Immature natural killer cell (primary cell): ENCODE results near the gene IRAK3. TPM values are rescaled to one million over a fixed set of nuclear protein-coding genes. Genes with fewer than 3 reads are reported as not detected.

Experiments
- DNase-seq, 3 donors: peaks; one replicate each; pipeline ENCODE4 v3.0.0; 2022; ENCODE audit warnings: mixed read lengths in 1 of 3
- H3K27ac Mint-ChIP-seq, 6 donors: one replicate each; pipeline ENCODE4 v1.8.0; 2020; ENCODE audit warnings: mixed read lengths in 6 of 6, mild to moderate bottlenecking in 5 of 6, inconsistent platforms in 4 of 6, moderate library complexity in 3 of 6
- H3K27me3 Mint-ChIP-seq, 3 donors: one replicate each; pipeline ENCODE4 v1.8.0; 2020 to 2021; ENCODE audit warnings: low read depth in 3 of 3, mild to moderate bottlenecking in 3 of 3, mixed read lengths in 3 of 3, moderate library complexity in 3 of 3, inconsistent platforms in 1 of 3
- H3K36me3 Mint-ChIP-seq, 3 donors: one replicate each; pipeline ENCODE4 v1.8.0; 2020; ENCODE audit warnings: mixed read lengths in 3 of 3, inconsistent platforms in 2 of 3, mild to moderate bottlenecking in 2 of 3
- H3K4me1 Mint-ChIP-seq, 2 donors: one replicate each; pipeline ENCODE4 v1.8.0; 2020; ENCODE audit warnings: inconsistent platforms in 2 of 2, mild to moderate bottlenecking in 2 of 2, mixed read lengths in 2 of 2, moderate library complexity in 1 of 2
- H3K4me3 Mint-ChIP-seq, 5 donors: one replicate each; pipeline ENCODE4 v1.8.0; 2020; ENCODE audit warnings: mild to moderate bottlenecking in 5 of 5, mixed read lengths in 5 of 5, inconsistent platforms in 3 of 5, moderate library complexity in 3 of 5
- H3K9me3 Mint-ChIP-seq, 6 donors: one replicate each; pipeline ENCODE4 v1.8.0; 2020; ENCODE audit warnings: mild to moderate bottlenecking in 6 of 6, mixed read lengths in 6 of 6, inconsistent platforms in 4 of 6, moderate library complexity in 3 of 6
- polyA plus RNA-seq, 3 donors: library from polyadenylated mRNA; unstranded; fragments of 300-500 nt; fragmentation: Illumina TruSeq; gene quantifications; one replicate each; pipeline ENCODE4 v1.2.3, GENCODE V29; 2021

IRAK3 gene
- polyA plus RNA-seq: 1 to 10 TPM in 1 of 3 donors, under 1 TPM in 1, not detected in 1; 0.53 to 1.2 TPM

GRCh38 chr12:66188584-66189485 lies at the start of gene IRAK3:
Gene IRAK3, plus strand, starts transcription at chr12:66189214. Its CDS starts 86 bp downstream, at chr12:66189300.
- DNase-seq: peak; percentile 60 to 70 (median 69)
- H3K9me3 Mint-ChIP-seq: peaks cover 0 to 6% (median 2%) of the 10 kb centered on the region in 6 donors
- H3K4me3 Mint-ChIP-seq: peak within 1 kb of the TSS; percentile 67 to 81 (median 78)
- H3K27me3 Mint-ChIP-seq: peaks cover 5 to 39% (median 25%) of the 10 kb centered on the region in 3 donors
- H3K4me1 Mint-ChIP-seq: peaks cover 5 to 18% of the 10 kb centered on the region in 2 donors
- H3K36me3 Mint-ChIP-seq: peaks cover 0 to 16% (median 0%) of the 10 kb centered on the region in 3 donors
- peak within 1 kb of the TSS in 4 of 6 donors; percentile 37 to 58 (median 46) for H3K27ac Mint-ChIP-seq

DNA sequence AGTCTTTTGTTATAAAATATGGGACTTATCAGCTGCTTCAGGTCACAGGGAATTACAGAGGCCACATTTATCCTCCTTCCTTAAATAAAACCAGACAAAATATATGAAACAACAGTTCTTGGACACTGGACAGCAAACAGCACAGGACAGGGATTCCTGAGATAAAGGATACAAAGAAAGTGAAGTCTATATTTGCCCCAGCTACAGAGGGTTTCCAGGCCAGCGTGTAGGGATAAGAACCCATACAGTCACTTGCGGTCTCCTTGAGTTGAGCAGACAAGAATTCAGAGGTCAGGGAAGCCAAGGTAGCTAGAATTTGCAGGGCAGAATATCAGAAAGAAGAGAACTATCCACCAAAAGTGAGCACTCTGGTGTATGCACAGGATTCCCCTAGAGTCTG lies 49.7 kb upstream of the IRAK3 start:
- no peaks in the 10 kb centered on the region for H3K27me3 Mint-ChIP-seq
- DNase-seq: no peak
- peaks cover 7 to 25% (median 16%) of the 10 kb centered on the region in 6 donors for H3K9me3 Mint-ChIP-seq
- H3K4me3 Mint-ChIP-seq: no peak overlapping the region
- H3K4me1 Mint-ChIP-seq: peaks cover 0 to 3% of the 10 kb centered on the region in 2 donors
- peak overlapping the region in 1 of 6 donors; percentile 50 for H3K27ac Mint-ChIP-seq
- H3K36me3 Mint-ChIP-seq: peaks cover 42 to 52% (median 46%) of the 10 kb centered on the region in 3 donors

GRCh38 chr12:66140731-66141130 lies 48.3 kb upstream of the IRAK3 start:
- Mint-ChIP-seq H3K9me3 (peaks cover 7 to 25% (median 16%) of the 10 kb centered on the region in 6 donors), H3K4me3 (no peak overlapping the region), H3K27ac (no peak overlapping the region), H3K27me3 (no peaks in the 10 kb centered on the region), H3K36me3 (peaks cover 42 to 57% (median 46%) of the 10 kb centered on the region in 3 donors), H3K4me1 (peaks cover 14% of the 10 kb centered on the region in 2 donors)
- no peak for DNase-seq

DNA sequence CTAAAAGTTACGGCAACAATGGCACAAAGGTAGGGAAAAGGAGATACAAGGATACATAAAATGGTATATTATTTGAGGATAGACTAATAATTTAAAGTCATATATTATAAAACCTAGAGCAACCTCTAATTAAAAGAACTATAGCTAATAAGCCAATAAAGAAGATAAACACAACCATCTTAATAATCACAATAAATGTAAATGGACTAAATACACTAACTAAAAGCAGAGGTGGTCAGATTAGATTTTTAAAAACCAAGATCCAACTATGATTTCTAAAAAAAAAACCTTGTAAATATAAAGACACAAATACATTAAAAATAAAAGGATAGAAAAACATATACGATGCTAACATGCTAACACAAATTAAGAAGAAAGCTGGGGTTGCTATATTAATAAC lies 47.7 kb upstream of the IRAK3 start:
- H3K4me1 Mint-ChIP-seq: peaks cover 14 to 19% of the 10 kb centered on the region in 2 donors
- H3K27me3 Mint-ChIP-seq: no peaks in the 10 kb centered on the region
- H3K9me3 Mint-ChIP-seq: peaks cover 7 to 25% (median 16%) of the 10 kb centered on the region in 6 donors
- H3K36me3 Mint-ChIP-seq: peaks cover 41 to 55% (median 43%) of the 10 kb centered on the region in 3 donors
- no peak overlapping the region for H3K27ac Mint-ChIP-seq
- DNase-seq: no peak
- H3K4me3 Mint-ChIP-seq: no peak overlapping the region

GRCh38 chr12:66142826-66143225 lies 46.2 kb upstream of the IRAK3 start:
- Mint-ChIP-seq H3K4me1 (peaks cover 14 to 19% of the 10 kb centered on the region in 2 donors), H3K27ac (no peak overlapping the region), H3K36me3 (peaks cover 38 to 59% (median 39%) of the 10 kb centered on the region in 3 donors), H3K9me3 (peaks cover 7 to 25% (median 16%) of the 10 kb centered on the region in 6 donors), H3K27me3 (no peaks in the 10 kb centered on the region), H3K4me3 (no peak overlapping the region)
- DNase-seq: no peak

DNA sequence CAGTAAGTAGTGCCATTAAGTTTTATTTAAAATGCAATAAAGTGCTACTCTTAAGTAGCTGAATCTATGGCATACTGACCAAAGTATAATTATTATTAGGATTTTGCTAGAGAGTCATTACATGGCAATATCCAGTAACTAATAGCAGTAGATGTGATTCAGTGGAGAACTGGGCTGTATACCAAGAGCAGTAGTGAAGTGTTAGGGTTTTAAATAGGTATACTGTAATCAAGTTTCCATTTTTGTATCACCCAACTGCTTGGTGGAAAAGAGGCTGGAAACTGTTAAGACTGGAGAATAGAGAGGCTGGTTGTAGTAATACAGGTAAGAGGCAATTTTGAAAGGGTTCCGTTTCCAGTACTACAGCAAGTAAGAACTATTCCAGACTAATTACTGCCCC lies 45.1 kb upstream of the IRAK3 start:
- H3K27me3 Mint-ChIP-seq: no peaks in the 10 kb centered on the region
- H3K27ac Mint-ChIP-seq: peak overlapping the region in 1 of 6 donors; percentile 3

DNA sequence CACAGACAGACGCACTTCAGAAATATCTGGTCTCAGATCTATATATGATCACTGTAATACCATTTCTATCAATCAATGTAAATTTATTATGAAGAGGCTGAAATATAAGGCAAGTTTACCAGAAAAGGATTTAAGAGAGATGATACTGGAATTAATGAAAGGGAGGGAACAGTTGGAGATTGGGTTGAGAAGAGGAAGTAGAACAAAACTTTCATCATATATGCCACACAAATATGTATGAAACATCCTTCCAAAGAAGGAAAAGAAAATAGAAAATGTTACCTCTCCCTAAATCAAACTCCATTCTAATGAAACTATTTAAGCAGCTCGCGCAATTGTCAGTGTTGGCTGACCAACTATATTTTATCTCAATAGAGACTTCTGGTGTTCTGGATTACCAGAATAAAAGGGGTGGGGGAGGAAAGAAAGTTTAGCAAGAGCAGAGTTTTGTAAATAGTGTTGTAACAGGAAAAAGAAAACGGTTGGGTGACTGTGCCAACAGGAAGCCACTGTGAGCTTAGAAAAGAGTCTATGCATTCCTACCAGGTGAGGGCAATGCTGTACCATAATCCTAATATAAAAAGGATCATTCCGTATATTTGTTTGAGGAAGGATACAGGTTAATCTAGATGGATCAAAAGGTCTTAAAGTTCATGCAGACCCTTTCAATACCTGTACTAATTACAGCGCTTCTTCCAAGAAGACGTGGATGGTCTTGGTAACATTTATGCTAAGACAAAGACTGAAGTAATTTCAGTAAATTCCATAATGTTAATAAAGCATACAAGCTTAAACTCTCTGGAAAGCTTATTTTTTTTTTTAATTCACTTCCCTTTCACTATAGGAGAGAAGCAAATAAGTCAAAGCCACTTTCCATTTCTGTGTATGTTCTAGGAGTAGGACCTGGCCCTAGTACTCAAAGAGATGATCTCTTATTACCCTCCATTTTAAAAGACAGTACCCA lies 43.9 kb upstream of the IRAK3 start:
- no peak overlapping the region for H3K4me3 Mint-ChIP-seq
- peaks cover 13 to 25% of the 10 kb centered on the region in 2 donors for H3K4me1 Mint-ChIP-seq
- H3K27ac Mint-ChIP-seq: peak overlapping the region; percentile 9 to 86 (median 62)
- H3K36me3 Mint-ChIP-seq: peaks cover 28 to 58% (median 29%) of the 10 kb centered on the region in 3 donors
- no peaks in the 10 kb centered on the region for H3K27me3 Mint-ChIP-seq
- peaks cover 5 to 16% (median 14%) of the 10 kb centered on the region in 6 donors for H3K9me3 Mint-ChIP-seq
- DNase-seq: no peak

More for the DNA sequence above, 45.1 kb upstream of the IRAK3 start:
- peaks cover 7 to 25% (median 16%) of the 10 kb centered on the region in 6 donors for H3K9me3 Mint-ChIP-seq
- no peak overlapping the region for H3K4me3 Mint-ChIP-seq
- H3K36me3 Mint-ChIP-seq: peaks cover 38 to 67% (median 39%) of the 10 kb centered on the region in 3 donors
- DNase-seq: no peak
- H3K4me1 Mint-ChIP-seq: peaks cover 14 to 25% of the 10 kb centered on the region in 2 donors

DNA sequence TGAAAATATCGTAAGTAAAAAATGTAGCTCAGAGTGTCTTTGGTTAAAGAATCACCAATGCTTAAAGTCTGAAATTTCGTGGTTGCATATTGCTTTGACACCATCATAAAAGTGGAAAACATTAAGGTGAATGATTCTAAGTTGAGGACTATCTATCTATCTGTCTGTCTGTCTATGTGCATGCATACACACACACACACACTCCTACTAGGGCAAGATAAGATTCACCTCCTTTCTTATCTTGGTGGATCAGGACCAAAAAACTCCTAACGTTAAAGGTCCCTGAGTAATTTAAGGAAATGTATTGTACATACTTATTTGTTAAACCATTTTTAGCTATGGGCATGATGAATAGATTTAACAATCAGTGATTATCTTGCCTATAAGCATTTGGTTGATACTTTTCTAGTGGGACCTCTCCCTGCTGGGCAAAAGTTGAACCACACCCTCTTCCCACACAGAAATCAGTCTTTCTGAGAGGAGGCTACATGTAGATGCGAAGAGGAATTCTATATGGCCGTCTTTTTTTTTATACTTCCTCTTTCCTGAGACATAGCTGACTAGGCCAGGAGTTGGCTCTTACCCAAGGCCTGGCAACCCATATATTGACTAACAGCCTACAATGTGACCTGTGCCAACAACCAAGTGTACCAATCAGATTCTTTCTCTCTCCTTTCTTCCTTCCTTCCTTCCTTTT lies 39.2 kb upstream of the IRAK3 start:
- H3K27me3 Mint-ChIP-seq: no peaks in the 10 kb centered on the region
- H3K4me3 Mint-ChIP-seq: no peak overlapping the region
- no peak for DNase-seq
- H3K36me3 Mint-ChIP-seq: peaks cover 0 to 21% (median 4%) of the 10 kb centered on the region in 3 donors
- peaks cover 18 to 35% of the 10 kb centered on the region in 2 donors for H3K4me1 Mint-ChIP-seq
- peak overlapping the region in 2 of 6 donors; percentile 25 to 26 for H3K27ac Mint-ChIP-seq
- no peaks in the 10 kb centered on the region for H3K9me3 Mint-ChIP-seq

DNA sequence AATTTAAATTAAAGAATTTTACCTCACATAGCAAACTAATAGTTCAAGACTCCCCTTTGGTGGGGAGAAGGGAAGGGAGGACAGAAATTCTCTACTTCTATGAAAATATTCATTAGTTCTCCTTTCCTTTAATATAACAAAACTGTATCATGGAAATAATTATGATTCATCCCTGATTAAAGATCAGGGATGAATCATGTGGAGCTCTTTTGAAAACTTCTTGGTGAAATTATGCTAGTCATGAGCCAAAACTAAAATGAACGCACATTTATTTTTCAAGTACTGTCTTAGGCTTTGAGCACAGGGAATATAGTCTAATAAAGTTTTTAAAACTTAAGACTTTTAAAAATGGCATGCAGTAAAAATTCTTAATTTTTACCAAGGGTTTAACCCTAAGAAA lies 36.3 kb upstream of the IRAK3 start:
- no peak for DNase-seq
- Mint-ChIP-seq H3K27ac (no peak overlapping the region), H3K4me3 (no peak overlapping the region), H3K9me3 (no peaks in the 10 kb centered on the region), H3K4me1 (peaks cover 26 to 49% of the 10 kb centered on the region in 2 donors), H3K36me3 (peaks cover 0 to 13% (median 7%) of the 10 kb centered on the region in 3 donors), H3K27me3 (no peaks in the 10 kb centered on the region)

GRCh38 chr12:66154776-66155175 lies 34.2 kb upstream of the IRAK3 start:
- Mint-ChIP-seq H3K27me3 (no peaks in the 10 kb centered on the region), H3K27ac (peak overlapping the region in 2 of 6 donors; percentile 30 to 57), H3K36me3 (peaks cover 5 to 16% (median 7%) of the 10 kb centered on the region in 3 donors), H3K9me3 (no peaks in the 10 kb centered on the region), H3K4me3 (no peak overlapping the region), H3K4me1 (peaks cover 37 to 60% of the 10 kb centered on the region in 2 donors)
- no peak for DNase-seq

- Mint-ChIP-seq H3K4me1 (peaks cover 45 to 73% of the 10 kb centered on the region in 2 donors), H3K27ac (peak overlapping the region in 2 of 6 donors; percentile 1 to 9), H3K36me3 (peaks cover 9 to 12% (median 10%) of the 10 kb centered on the region in 3 donors), H3K4me3 (no peak overlapping the region), H3K9me3 (no peaks in the 10 kb centered on the region), H3K27me3 (no peaks in the 10 kb centered on the region)
- no peak for DNase-seq
These were observed 32.4 kb upstream of the IRAK3 start for GRCh38 chr12:66156654-66157053.

DNA sequence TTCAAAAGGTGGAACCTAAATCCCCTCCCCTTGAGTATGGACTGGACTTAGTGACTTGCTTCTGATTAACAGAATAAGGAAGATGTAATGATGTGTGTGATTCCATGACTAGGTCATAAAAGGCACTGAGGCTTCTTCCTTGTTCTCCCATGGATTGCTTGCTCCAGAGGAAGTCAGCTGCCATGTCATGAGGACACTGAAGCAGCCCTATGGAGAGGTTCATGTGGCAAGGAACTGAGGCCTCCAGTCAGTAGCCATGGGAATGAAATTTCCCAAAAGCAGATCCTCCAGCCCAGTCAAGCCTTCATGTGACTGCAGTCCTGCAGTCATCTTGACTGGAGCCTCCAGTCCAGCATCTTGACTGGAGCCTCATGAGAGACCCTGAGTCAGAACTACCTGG lies 29.9 kb upstream of the IRAK3 start:
- Mint-ChIP-seq H3K4me1 (peaks cover 64 to 90% of the 10 kb centered on the region in 2 donors), H3K4me3 (no peak overlapping the region), H3K9me3 (no peaks in the 10 kb centered on the region), H3K27ac (peak overlapping the region in 1 of 6 donors; percentile 39), H3K27me3 (no peaks in the 10 kb centered on the region), H3K36me3 (peaks cover 9 to 12% (median 10%) of the 10 kb centered on the region in 3 donors)
- no peak for DNase-seq

GRCh38 chr12:66160704-66161103 lies 28.3 kb upstream of the IRAK3 start:
- Mint-ChIP-seq H3K27ac (no peak overlapping the region), H3K9me3 (no peaks in the 10 kb centered on the region), H3K4me3 (no peak overlapping the region), H3K27me3 (no peaks in the 10 kb centered on the region), H3K4me1 (peaks cover 69 to 90% of the 10 kb centered on the region in 2 donors), H3K36me3 (peaks cover 19 to 23% (median 21%) of the 10 kb centered on the region in 3 donors)
- DNase-seq: no peak
